H9 (cell line): ENCODE measurements around the gene AXL. TPM values are rescaled to one million over a fixed set of nuclear protein-coding genes. Genes with fewer than 3 reads are reported as not detected.
A peak's percentile ranks its signal among the peaks of the same experiment; 100 is the strongest.

Experiments
- DNase-seq: peaks from one replicate; pipeline ENCODE4 v3.0.0-alpha.2; 2017
- H2AFZ ChIP-seq: one replicate; pipeline ENCODE4 v1.6.1; 2013; ENCODE audit warnings: mild to moderate bottlenecking, low read length, control low read depth, moderate library complexity
- H2AK5ac ChIP-seq: 2 replicates; pipeline ENCODE4 v1.6.1; 2013; ENCODE audit warnings: low read length, control low read depth, mixed read lengths; ENCODE audit not compliant: insufficient read length
- H2BK120ac ChIP-seq: one replicate; pipeline ENCODE4 v1.6.1; 2013; ENCODE audit warnings: low read depth, mild to moderate bottlenecking, low read length, control low read depth, inconsistent platforms; ENCODE audit not compliant: poor library complexity, severe bottlenecking
- H2BK12ac ChIP-seq: 2 replicates; pipeline ENCODE4 v1.6.1; 2013; ENCODE audit warnings: low read length, control low read depth, mixed read lengths, low read depth; ENCODE audit not compliant: insufficient read length
- H2BK15ac ChIP-seq: 2 replicates; pipeline ENCODE4 v1.6.1; 2013; ENCODE audit warnings: low read depth, low read length, control low read depth
- H2BK20ac ChIP-seq: one replicate; pipeline ENCODE4 v1.6.1; 2013; ENCODE audit warnings: low read depth, mild to moderate bottlenecking, low read length, control low read depth, inconsistent platforms; ENCODE audit not compliant: poor library complexity, severe bottlenecking
- H2BK5ac ChIP-seq: 2 replicates; pipeline ENCODE4 v1.6.1; 2013; ENCODE audit warnings: low read length, control low read depth, mixed read lengths; ENCODE audit not compliant: insufficient read length
- H3K14ac ChIP-seq: 2 replicates; pipeline ENCODE4 v1.6.1; 2013; ENCODE audit warnings: low read length, control low read depth; ENCODE audit not compliant: insufficient read depth
- H3K18ac ChIP-seq: 2 replicates; pipeline ENCODE4 v1.6.1; 2013; ENCODE audit warnings: low read depth, mild to moderate bottlenecking, mixed read lengths, low read length, control low read depth; ENCODE audit not compliant: insufficient read length
- H3K23ac ChIP-seq: 2 replicates; pipeline ENCODE4 v1.6.1; 2013; ENCODE audit warnings: low read length, control low read depth, mixed read lengths, low read depth; ENCODE audit not compliant: insufficient read length
- H3K23me2 ChIP-seq: 2 replicates; pipeline ENCODE4 v1.6.1; 2013; ENCODE audit warnings: low read depth, mild to moderate bottlenecking, mixed read lengths, low read length, control low read depth; ENCODE audit not compliant: insufficient read length, poor library complexity, severe bottlenecking
- H3K27ac ChIP-seq: 2 replicates; pipeline ENCODE4 v1.5.1; 2013; ENCODE audit warnings: low read length, control low read depth, mixed read lengths, low read depth; ENCODE audit not compliant: insufficient read length
- H3K27me3 ChIP-seq: 2 replicates; pipeline ENCODE4 v1.6.1; 2013; ENCODE audit warnings: low read length, control low read depth, inconsistent platforms; ENCODE audit not compliant: insufficient read depth
- H3K4ac ChIP-seq: 2 replicates; pipeline ENCODE4 v1.6.1; 2013; ENCODE audit warnings: low read depth, mild to moderate bottlenecking, control low read depth, inconsistent platforms, low read length, moderate library complexity
- H3K4me1 ChIP-seq: 2 replicates; pipeline ENCODE4 v1.6.1; 2013; ENCODE audit warnings: low read length, control low read depth, inconsistent platforms; ENCODE audit not compliant: insufficient read depth
- H3K4me2 ChIP-seq: 2 replicates; pipeline ENCODE4 v1.6.1; 2013; ENCODE audit warnings: low read length, control low read depth, mixed read lengths; ENCODE audit not compliant: insufficient read length, insufficient read depth
- H3K56ac ChIP-seq: 2 replicates; pipeline ENCODE4 v1.6.1; 2013; ENCODE audit warnings: low read depth, mild to moderate bottlenecking, mixed read lengths, low read length, control low read depth; ENCODE audit not compliant: insufficient read length
- H3K79me1 ChIP-seq: 2 replicates; pipeline ENCODE4 v1.6.1; 2013; ENCODE audit warnings: low read depth, mild to moderate bottlenecking, moderate library complexity, low read length, control low read depth, inconsistent platforms; ENCODE audit not compliant: insufficient read depth, poor library complexity, severe bottlenecking
- H3K79me2 ChIP-seq: 2 replicates; pipeline ENCODE4 v1.6.1; 2013; ENCODE audit warnings: low read length, control low read depth, inconsistent platforms; ENCODE audit not compliant: insufficient read depth
- H3K9ac ChIP-seq: 2 replicates; pipeline ENCODE4 v1.6.1; 2013; ENCODE audit warnings: low read length, control low read depth, mixed read lengths; ENCODE audit not compliant: insufficient read length; ENCODE audit errors: extremely low read depth
- H3K9me3 ChIP-seq: one replicate; pipeline ENCODE4 v1.6.1; 2013; ENCODE audit warnings: low read depth, low read length, inconsistent platforms; ENCODE audit not compliant: control insufficient read depth
- H3T11ph ChIP-seq: one replicate; pipeline ENCODE4 v1.6.1; 2013; ENCODE audit warnings: mild to moderate bottlenecking, low read length, control low read depth, inconsistent platforms
- H4K20me1 ChIP-seq: one replicate; pipeline ENCODE4 v1.6.1; 2013; ENCODE audit not compliant: control insufficient read depth, insufficient read length, insufficient read depth
- H4K5ac ChIP-seq: 2 replicates; pipeline ENCODE4 v1.6.1; 2013; ENCODE audit warnings: low read depth, mild to moderate bottlenecking, mixed read lengths, low read length, control low read depth; ENCODE audit not compliant: insufficient read length
- H4K8ac ChIP-seq: replicated peaks from 2 replicates; pipeline ENCODE4 v1.6.1; 2013; ENCODE audit warnings: low read length, control low read depth, mixed read lengths, low read depth; ENCODE audit not compliant: insufficient read length
- H4K91ac ChIP-seq: 2 replicates; pipeline ENCODE4 v1.6.1; 2013; ENCODE audit warnings: low read depth, mild to moderate bottlenecking, moderate library complexity, mixed read lengths, low read length, control low read depth; ENCODE audit not compliant: insufficient read length
- H3K27ac Mint-ChIP-seq, 3 experiments: 2 replicates in 2 of 3; 3 replicates in 1 of 3; pipeline ENCODE4 v1.8.0; 2020 to 2021; ENCODE audit warnings: mixed read lengths in 3 of 3, mild to moderate bottlenecking in 1 of 3, moderate library complexity in 1 of 3
- H3K27me3 Mint-ChIP-seq: 2 replicates; pipeline ENCODE4 v1.8.0; 2021; ENCODE audit warnings: low read depth, mild to moderate bottlenecking, moderate library complexity, mixed read lengths
- H3K36me3 Mint-ChIP-seq, 3 experiments: 2 replicates in 2 of 3; 3 replicates in 1 of 3; pipeline ENCODE4 v1.8.0; 2020 to 2021; ENCODE audit warnings: low read depth in 3 of 3, mixed read lengths in 3 of 3; ENCODE audit not compliant: insufficient read depth in 1 of 3
- H3K4me1 Mint-ChIP-seq, 2 experiments: 2 replicates each; pipeline ENCODE4 v1.8.0; 2020; ENCODE audit warnings: mixed read lengths in 2 of 2
- H3K4me3 Mint-ChIP-seq, 2 experiments: 2 replicates in 1 of 2; 3 replicates in 1 of 2; pipeline ENCODE4 v1.8.0; 2020 to 2021; ENCODE audit warnings: mild to moderate bottlenecking in 2 of 2, mixed read lengths in 2 of 2, moderate library complexity in 1 of 2
- H3K9me3 Mint-ChIP-seq, 2 experiments: 2 replicates in 1 of 2; 3 replicates in 1 of 2; pipeline ENCODE4 v1.8.0; 2020; ENCODE audit warnings: mild to moderate bottlenecking in 2 of 2, mixed read lengths in 2 of 2, moderate library complexity in 1 of 2
- CTCF ChIP-seq: fragments of 200-600 bp; sonication (generic); conservative IDR thresholded peaks from 3 replicates; pipeline ENCODE4 v1.8.0; 2021; ENCODE audit warnings: antibody characterized with exemption, mild to moderate bottlenecking
- WGBS: extraction: QIAGEN DNeasy Blood & Tissue Kit; methylation state at CpG from one replicate; pipeline ENCODE4 v1.1.7; 2013; ENCODE audit warnings: missing lambda C conversion rate, low lambda C conversion rate, mixed read lengths; ENCODE audit not compliant: insufficient read length; ENCODE audit errors: extremely low coverage; 5-methylcytosine and 5-hydroxymethylcytosine counted together
- total RNA-seq: library from RNA; stranded (reverse); gene quantifications from 2 replicates; pipeline ENCODE4 v1.2.1, GENCODE V29; 2021

The AXL gene
- total RNA-seq, 1 experiment from 2014 or later, result 29.4 TPM

GRCh38 chr19:41218249-41218614 is 791 bp upstream of the AXL start:
- Histone ChIP-seq H2AFZ (no peak overlapping the region), H2BK20ac (no peak overlapping the region), H3K4ac (no peak overlapping the region), H3K27ac (no peak overlapping the region), H2BK120ac (no peak overlapping the region), H4K8ac (no peak overlapping the region), H2BK12ac (no peak overlapping the region), H2BK5ac (no peak overlapping the region), H3K9me3 (no peaks in the 10 kb centered on the region), H2BK15ac (no peak overlapping the region), H3K18ac (peak overlapping the region; percentile 80), H3K4me2 (peak overlapping the region; percentile 81), H3K9ac (no peak overlapping the region), H3K79me2 (no peaks in the 10 kb centered on the region), H3K23ac (no peak overlapping the region), H3K23me2 (peaks cover 11% of the 10 kb centered on the region), H3K27me3 (no peaks in the 10 kb centered on the region), H2AK5ac (no peak overlapping the region), H3K14ac (peak overlapping the region; percentile 44), H3K79me1 (no peaks in the 10 kb centered on the region), H3T11ph (no peak overlapping the region), H3K4me1 (no peaks in the 10 kb centered on the region), H4K91ac (no peak overlapping the region), H3K56ac (no peak overlapping the region), H4K5ac (no peak overlapping the region), H4K20me1 (no peaks in the 10 kb centered on the region)
- Mint-ChIP-seq H3K9me3 (peaks cover 0 to 2% of the 10 kb centered on the region in 2 experiments; a peak in 3 of 5 replicates), H3K27me3 (peaks cover 6% of the 10 kb centered on the region), H3K27ac (peak overlapping the region; percentile 85 to 95 (median 88)), H3K4me3 (peak overlapping the region; percentile 74 to 91), H3K36me3 (peaks cover 12 to 20% (median 13%) of the 10 kb centered on the region in 3 experiments), H3K4me1 (peaks cover 36 to 43% of the 10 kb centered on the region in 2 experiments)
- DNase-seq, result no peak
- WGBS, result no CpG with 5 or more reads among the region's 7 CpGs
- TF ChIP-seq CTCF, result no peak
